Cardiac septum (tissue), 1 donor: ENCODE results near the gene CRYBB1. TPM values are rescaled to one million over a fixed set of nuclear protein-coding genes. Genes with fewer than 3 reads are reported as not detected.
A peak's percentile ranks its signal among the peaks of the same experiment; 100 is the strongest.

ENCODE experiments used
- DNase-seq: peaks from one replicate; pipeline ENCODE4 v3.0.0-alpha.2; 2020; ENCODE audit warnings: low spot score
- intact Hi-C: fragments of 100-400 bp; cut with DNase I; formaldehyde crosslinking; loops from one replicate; pipeline ENCODE4 v1.14.0; 2022
- total RNA-seq: library from RNA; stranded (reverse); fragmentation: NEBNext Ultra II Directional; extraction: Animal tissue kit (Norgen Biotek cat#: 25700); gene quantifications from one replicate; pipeline ENCODE4 v1.2.1, GENCODE V29; 2021
- donor health status: DM: no; HTN: no; CAD: no.

CRYBB1 gene
- total RNA-seq, 1 donor from 2014 or later = 0.67 TPM

DNA sequence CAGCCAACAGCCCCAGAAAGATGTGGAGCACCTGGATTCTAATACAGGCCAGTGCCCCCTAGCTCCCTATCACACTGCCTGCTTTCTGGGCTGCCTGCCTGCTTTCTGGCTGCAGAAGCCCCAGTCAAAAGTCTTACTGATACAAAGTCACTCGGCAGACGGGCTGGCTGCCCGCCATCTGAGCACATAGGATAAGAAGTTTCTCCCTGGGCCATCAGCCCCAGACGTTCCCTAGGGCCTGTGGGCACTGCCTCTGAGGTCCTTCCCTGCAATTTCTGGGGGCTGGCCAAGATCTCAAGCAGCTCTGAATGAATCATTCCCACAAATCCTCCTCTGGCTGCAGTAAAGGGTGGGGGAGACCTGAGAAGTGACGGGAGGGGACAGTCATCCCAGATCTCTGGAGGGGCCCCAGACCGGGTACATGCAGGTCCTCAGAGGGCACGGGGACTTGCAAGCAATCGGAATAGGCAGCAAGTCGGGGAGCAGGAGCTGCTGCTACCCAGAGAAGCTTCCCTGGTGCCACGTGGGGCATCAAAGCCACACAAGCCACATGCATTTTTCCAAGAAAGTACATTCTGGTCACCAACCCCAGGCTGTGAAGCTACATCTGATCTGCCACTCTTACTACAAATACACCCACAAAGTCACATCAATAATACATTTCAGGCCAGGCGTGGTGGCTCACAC is 32.6 kb downstream of the CRYBB1 start:
- peak; percentile 80 for DNase-seq
- intact Hi-C loops = loop anchor here (5.0 kb wide), 1 partner anchor 38 kb away; no protein-coding TSS in a partner anchor

- intact Hi-C loops = no loop called here
- DNase-seq = no peak
Observed at GRCh38 chr22:26584010-26584409, 33.8 kb downstream of the CRYBB1 start.

- DNase-seq = no peak
- intact Hi-C loops = no loop called here
Observed at GRCh38 chr22:26581633-26582168, 36.1 kb downstream of the CRYBB1 start.

DNA sequence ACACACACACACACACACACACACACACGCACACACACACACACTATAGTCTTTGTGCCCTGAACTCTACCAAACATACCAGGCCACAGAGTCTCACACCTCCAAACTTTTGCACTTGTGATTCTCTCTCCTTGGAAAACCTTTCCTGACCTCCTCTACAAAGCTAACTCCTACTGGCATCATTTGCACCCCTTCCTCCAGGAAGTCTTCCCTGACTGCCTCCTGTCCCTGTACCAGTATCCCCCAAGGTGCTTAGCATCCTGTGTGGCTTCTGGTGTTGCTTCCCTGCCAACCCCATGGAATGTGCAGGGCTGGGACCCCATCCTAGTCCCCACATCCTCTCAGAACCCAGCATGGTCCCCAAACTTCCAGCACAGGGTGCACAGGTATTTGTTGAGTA is 36.8 kb downstream of the CRYBB1 start:
- DNase-seq = no peak
- intact Hi-C loops = no loop called here

GRCh38 chr22:26580240-26580962 is 37.4 kb downstream of the CRYBB1 start:
- intact Hi-C loops = no loop called here
- DNase-seq = no peak

- DNase-seq = no peak
Observed at GRCh38 chr22:26579331-26579886, 38.4 kb downstream of the CRYBB1 start.

GRCh38 chr22:26577081-26577480 is 40.7 kb downstream of the CRYBB1 start:
- no peak for DNase-seq
- intact Hi-C loops = no loop called here

More at GRCh38 chr22:26579331-26579886, 38.4 kb downstream of the CRYBB1 start:
- intact Hi-C loops = no loop called here

DNA sequence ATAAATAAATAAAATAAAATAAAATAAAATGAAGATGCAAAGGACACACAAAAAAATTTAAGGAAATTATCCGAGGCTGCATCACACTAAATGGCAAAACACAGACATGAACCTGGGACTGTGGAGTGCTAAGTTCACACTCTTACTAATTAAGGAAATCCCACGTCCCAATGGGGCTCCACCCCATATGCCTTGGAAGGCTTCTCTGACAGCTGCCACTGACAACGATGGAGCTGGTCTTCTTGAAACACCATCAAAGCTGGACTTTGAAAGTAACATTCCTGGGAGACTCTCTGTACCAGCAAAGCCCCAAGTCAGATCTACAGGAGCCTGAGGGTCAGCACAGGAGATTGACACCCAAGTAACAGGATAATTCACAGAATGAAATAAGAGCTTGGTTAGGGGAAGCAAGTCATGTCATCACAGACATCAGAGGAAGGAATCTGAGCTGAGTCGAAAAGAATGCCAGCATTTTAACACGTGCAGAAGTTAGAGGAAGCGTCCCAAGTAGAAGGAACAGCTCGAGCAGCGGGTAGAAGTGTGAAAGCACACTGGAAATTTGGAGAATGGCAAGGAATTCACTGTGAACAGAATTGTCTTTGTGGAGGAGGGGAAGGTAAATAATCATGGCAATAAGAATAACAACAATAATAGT is 41.7 kb downstream of the CRYBB1 start:
- intact Hi-C loops = no loop called here
- no peak for DNase-seq

DNA sequence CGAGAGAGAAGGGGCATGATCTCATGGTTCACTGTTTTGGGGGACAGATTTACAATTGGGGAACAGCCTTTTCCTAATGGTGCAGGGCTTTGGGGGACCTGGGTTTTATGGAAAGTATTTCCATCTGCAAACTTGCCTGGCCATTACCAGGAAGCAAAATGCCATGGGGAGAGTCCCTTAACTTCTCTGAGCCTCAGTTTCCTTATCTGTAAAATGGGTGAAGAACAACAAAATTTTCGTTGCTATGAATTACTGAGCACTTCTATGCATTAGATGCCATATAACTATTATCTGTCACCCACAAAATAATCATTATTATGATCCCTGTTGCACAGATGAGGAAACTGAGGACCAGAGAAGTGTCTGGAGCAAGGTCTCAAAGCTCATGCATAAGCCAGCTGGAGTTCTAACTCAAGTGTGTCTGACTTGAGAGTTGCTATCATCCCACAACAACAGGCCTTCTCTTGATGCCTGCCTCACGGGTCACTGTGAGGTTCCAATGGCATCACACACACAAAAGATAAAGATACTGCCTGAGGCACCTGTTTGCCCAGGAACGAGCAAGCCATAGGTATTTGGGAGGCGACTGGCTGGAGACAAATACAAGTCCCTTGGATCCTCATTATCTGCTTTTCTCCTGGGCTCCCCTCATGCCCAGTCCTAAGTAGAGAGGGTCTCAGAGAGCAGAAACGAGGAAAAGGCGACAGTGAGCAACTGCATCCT is 43.7 kb downstream of the CRYBB1 start:
- no peak for DNase-seq
- intact Hi-C loops = no loop called here

- intact Hi-C loops = no loop called here
- DNase-seq = peak; percentile 88
Observed at GRCh38 chr22:26573026-26573662, 44.7 kb downstream of the CRYBB1 start.

GRCh38 chr22:26570864-26571525 is 46.8 kb downstream of the CRYBB1 start:
- intact Hi-C loops = no loop called here
- no peak for DNase-seq

DNA sequence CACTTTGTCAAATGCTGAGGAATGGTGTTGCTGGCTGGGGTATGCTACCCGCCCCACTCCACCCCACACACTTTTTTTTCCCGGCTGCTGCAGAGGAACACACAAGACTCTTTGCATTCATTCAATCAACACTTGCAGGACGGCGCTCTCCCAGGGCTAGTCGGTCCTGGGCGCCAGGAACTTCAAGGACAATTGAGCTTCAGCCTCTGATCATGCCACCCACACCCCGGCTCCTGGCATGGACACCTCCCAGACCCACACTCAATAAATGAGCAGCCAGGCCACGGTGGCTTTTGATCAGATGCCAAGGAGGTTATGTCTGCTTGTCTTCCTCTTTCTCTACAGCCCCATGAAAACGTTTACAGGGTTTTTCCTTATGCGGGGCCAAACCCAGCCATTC is 47.7 kb downstream of the CRYBB1 start:
- intact Hi-C loops = no loop called here
- DNase-seq = no peak

DNA sequence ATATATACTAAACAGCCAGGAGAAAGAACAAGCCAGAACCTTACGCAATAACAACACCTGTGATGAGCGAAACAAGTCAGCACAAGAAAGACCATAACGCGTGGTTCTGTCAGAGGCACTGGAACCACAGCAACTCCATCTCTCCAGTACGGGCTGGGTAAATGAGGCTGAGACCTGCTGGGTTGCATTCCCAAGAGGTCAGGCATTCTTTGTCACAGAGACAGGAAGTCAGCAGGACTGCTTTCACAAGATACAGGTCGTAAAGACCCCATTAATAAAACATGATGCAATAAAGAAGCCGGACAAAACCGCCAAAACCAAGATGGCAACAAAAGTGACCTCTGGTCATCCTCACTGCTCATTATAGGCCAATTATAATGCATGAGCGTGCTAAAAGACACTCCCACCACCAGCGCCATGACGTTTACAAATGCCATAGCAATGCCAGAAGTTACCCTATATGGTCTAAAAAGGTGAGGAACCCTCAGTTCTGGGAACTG is 49.6 kb downstream of the CRYBB1 start:
- no peak for DNase-seq
- intact Hi-C loops = no loop called here

DNA sequence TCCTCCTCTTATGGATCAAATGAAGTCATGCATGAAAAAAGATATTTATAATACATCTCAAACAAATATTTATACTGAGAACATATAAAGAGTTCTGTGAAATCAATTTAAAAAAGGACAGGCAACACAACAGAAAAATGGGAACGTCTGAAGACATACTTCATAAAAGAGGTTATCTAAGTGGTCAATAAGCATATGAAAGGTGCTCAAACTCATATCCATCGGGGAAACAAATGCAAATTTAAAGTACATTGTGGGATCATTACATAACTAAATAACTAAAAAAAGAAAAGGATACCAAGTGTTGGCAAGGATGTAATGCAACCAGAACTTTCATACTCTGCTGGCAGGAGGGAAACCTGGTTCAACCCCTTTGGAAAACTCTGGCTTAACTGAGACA is 50.2 kb downstream of the CRYBB1 start:
- intact Hi-C loops = no loop called here
- no peak for DNase-seq

- intact Hi-C loops = no loop called here
- DNase-seq = no peak
Observed at GRCh38 chr22:26566994-26567393, 50.8 kb downstream of the CRYBB1 start.

DNA sequence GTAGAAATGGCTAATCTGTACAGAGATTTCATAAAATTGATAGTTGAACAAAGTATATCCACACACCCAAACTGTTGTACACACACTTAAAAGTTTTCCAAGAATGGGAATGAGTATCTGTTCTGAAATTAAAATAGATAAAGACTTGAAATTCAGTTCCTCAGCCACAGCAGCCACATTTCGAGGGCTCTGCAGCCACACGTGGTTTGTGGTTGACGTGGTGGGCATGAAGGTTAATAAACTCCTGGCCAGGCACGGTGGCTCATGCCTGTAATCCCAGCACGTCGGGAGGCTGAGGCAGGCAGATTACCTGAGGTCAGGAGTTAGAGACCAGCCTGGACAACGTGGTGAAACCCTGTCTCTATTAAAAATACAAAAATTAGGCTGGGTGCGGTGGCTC is 51.9 kb downstream of the CRYBB1 start:
- intact Hi-C loops = no loop called here
- DNase-seq = no peak

DNA sequence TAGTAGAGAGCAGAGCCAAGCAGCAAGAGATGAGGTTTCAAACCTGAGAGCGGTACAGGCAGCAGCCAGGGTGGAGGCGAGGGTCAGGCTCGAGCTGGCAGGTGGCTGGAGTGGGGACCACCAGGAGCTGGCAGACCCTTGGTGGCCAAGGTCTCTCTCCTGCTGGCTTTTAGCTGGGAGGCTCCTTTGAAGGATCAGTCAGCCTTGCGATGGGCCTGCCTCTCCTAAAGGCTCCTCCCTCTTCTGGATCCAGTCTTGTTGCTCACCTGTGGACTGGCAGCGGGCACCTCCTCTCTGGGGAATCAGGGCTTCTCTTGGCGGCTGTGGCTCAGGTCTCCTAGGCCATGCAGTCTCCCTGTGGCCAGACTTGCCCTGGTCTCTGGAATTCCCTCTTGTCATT is 52.6 kb downstream of the CRYBB1 start:
- DNase-seq = no peak
- intact Hi-C loops = no loop called here

GRCh38 chr22:26564672-26565071 is 53.2 kb downstream of the CRYBB1 start:
- DNase-seq = no peak
- intact Hi-C loops = no loop called here
